GM15510 (cell line): Measurements from ENCODE around the gene CASP10.

ENCODE experiments used
- POLR2A ChIP-seq: IDR thresholded peaks from 3 replicates; pipeline ENCODE4 v1.6.1; 2011; ENCODE audit warnings: borderline replicate concordance; ENCODE audit not compliant: insufficient read length; ENCODE audit errors: extremely low read depth

The CASP10 gene, protein sequence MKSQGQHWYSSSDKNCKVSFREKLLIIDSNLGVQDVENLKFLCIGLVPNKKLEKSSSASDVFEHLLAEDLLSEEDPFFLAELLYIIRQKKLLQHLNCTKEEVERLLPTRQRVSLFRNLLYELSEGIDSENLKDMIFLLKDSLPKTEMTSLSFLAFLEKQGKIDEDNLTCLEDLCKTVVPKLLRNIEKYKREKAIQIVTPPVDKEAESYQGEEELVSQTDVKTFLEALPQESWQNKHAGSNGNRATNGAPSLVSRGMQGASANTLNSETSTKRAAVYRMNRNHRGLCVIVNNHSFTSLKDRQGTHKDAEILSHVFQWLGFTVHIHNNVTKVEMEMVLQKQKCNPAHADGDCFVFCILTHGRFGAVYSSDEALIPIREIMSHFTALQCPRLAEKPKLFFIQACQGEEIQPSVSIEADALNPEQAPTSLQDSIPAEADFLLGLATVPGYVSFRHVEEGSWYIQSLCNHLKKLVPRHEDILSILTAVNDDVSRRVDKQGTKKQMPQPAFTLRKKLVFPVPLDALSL

DNA sequence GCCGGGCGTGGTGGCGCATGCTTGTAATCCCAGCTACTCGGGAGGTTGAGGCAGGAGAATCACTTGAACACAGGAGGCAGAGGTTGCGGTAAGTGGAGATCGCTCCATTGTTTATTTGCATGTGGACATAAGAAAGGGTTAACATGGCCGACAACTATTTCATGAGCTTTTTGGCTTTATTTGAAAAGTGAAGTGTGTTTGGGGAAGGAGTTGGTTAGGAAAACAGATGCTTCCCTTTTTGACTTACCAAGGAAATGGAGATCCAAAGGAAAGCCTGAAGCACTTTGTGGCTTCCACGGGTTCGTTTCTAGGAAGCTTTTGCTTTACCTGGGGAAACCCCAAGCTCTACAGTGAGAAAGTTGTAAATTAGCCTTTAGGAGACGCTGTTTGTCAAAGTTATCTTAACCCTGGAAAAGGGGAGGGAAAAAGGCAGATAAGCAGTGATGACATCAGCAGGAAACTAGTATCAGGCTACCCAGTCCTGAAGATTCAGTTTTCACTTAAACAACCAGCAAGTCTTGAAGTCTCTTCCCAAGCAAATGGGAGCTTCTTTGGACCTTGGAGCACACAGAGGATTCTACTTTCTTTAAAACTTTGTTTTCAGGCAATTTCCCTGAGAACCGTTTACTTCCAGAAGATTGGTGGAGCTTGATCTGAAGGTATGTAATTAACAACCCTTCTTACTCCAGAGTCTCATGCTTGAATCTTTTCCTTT is at the start of gene CASP10:
TSS of gene CASP10 (plus strand) at position 492 of the 715 bp plus-strand sequence. CDS start 2,637 bp downstream, outside the sequence.
- peak; percentile 35 for TF ChIP-seq POLR2A

DNA sequence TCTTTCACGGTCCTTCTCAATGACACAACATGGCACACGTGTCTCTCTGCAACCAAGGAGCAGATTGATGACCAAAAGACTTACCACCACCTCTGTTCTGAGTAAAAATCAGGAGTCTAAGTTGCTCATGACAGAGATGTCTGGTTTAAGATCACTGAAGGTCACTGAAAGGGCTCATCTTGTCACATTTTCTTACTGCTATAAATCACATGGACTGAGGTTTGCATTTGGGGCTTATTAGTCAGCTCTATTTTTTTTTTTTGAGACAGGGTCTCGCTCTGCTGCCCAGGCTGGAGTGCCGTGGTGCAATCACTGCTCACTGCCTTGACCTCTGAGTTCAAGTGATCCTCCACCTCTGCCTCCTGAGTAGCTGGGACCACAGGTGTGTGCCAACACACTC is 47.6 kb upstream of the CASP10 start:
- TF ChIP-seq POLR2A = no peak

DNA sequence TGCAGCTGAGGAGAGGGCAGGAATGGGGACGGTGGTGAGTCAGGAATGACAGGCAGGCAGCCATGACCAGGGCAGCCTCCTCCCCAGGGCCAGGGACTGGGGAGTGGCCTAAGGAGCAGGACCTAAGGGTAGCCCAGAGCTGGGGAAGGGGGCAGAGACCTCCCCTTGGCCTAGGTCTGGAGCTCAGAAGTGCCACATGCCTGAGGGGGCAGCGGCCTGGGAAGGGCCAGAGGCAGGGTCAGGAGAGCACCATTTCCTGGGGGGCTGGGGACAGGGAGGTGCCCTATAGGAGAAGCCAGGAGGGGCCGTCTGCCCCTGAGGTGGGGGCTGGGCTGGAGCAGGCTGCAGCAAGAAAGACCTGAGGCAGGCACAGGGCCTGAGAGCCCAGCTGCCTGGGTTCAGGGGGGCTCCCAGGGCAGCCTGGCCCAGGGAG is 46.0 kb upstream of the CASP10 start:
- no peak for TF ChIP-seq POLR2A

DNA sequence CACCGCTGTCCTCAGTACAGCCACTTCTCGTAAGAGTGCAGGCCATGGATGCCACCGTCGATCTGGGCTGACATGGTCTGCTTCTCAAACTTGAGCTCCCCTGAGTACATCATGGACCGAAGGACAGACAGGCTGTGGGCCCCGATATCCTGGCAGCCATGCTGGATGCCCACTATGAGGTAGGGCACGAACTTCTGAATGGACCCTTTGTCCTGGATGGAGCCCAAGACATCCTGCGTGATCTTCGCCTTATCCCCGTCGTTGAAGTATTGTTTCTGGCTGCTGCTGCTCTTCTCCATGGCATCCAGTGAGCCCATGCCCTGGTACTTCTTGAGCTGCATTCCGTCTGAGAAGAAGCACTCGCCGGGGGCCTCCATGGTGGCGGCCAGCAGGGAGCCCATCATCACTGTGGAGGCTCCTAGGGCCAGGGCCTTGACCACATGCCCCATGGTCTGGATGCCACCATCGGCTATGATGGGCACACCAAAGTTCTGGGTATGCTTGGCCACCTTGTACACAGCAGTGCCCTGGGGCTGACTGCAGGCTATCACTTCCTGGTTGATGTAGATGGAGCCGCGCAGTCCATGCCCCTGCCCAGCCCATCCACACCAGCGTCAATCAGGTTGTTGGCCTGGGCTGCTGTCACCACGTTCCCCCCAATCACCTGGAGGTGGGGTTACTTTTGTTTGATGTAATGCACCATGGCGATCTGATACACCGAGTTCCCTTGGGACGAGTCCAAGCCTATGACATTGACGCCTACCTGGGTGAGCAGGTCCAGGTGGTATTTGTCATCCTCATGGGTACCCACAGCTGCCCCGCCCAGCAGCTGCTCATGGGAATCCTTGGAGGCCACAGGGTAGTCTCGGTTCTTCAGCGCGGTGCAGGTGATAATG is 45.2 kb upstream of the CASP10 start:
- TF ChIP-seq POLR2A = no peak

DNA sequence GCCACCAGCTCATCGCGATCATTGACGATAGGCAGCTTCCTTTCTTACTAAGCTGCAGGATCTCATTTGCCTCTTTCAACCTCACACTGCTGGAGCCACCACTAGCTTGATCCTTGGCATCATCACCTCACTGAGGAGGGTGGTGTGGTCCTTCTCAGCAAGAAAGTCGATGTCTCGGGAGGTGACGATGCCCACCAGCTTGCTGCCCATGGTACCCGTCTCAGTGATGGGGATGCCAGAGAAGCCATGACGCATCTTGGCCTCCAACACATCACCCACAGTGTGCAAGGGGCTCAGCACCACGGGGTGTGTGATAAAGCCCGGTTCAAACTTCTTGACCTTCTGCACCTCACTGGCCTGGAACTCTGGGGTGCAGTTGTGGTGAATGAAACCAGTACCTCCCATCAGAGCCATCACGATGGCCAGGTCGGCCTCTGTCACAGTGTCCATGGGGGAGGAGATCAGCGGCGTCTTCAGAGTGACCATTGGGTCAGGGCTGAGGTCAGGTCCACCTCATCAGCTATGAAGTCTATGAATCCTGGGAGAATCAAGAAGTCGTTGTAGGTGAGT is 44.5 kb upstream of the CASP10 start:
- TF ChIP-seq POLR2A = no peak

DNA sequence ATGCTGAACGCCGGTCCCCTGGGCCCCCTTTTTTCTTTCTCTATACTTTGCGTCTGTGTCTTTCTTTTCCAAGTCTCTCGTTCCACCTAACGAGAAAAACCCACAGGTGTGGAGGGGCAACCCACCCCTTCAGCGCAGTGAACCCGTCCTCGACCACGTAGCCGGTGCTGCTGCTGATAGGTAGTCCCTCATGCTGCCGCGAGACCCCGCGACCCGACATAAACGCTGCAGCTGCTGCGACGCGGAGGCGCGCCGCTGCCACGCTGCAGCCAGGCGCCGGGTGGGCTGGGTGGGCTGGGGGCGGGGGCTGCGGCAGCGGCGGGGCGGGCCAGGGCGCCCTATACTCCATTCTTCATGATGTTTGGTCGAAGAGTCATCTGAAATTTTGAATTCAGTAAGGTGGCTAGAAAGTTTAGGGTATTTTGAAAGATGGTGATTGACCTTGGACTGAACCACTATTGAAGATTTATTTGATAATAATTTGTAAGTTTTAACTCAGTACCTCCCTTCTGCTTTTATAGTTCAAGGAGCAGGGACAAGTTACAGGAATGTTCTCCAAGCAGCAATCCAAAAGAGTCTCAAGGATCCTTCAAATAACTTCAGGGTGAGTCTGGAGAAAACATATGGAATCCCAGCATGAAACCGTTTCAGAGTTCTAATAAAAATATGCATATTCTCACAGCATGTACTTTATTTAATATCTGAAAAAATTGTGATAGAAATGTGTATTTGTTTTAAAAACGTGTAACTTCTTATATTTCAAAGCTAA is 42.9 kb upstream of the CASP10 start:
- no peak for TF ChIP-seq POLR2A

DNA sequence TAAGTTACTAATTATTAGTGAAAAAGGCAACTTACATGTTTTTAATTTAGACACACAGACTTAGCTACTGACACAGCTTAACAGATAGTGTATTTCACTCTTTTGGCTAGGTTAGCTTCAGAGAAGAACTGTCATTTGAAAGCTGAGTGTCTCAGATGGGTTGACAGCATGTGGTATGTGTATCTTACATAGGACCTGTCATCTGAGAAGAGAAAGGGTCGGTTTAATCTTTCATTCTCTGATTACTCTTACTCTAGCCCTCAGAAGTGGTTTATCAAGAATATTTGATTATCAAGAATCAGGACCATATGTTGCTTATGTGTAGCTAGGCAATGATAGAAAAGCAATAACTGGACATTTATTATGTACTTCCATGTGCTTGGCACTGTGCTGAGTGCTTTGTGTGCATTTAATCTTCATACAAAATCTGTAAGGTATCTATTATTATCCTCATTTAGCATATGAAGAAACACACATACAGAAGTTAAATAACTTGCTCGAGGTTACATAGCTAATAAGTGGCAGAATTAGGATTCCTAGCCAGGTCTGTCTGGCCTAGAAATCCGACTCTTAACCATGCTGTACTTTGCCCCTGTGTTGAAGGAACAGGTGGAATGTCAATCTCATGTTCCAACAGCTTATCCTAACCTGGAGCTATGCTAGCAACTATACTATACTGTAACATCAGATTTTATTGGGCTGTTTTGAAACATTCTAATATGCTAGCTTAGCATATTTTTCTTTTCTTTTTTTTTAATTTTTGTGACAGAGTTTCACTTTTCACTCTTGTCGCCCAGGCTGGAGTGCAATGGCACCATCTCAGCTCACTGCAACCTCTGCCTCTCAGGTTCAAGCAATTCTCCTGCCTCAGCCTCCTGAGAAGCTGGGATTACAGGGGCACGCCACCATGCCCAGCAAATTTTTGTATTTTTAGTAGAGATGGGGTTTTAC is 38.6 kb upstream of the CASP10 start:
- no peak for TF ChIP-seq POLR2A

DNA sequence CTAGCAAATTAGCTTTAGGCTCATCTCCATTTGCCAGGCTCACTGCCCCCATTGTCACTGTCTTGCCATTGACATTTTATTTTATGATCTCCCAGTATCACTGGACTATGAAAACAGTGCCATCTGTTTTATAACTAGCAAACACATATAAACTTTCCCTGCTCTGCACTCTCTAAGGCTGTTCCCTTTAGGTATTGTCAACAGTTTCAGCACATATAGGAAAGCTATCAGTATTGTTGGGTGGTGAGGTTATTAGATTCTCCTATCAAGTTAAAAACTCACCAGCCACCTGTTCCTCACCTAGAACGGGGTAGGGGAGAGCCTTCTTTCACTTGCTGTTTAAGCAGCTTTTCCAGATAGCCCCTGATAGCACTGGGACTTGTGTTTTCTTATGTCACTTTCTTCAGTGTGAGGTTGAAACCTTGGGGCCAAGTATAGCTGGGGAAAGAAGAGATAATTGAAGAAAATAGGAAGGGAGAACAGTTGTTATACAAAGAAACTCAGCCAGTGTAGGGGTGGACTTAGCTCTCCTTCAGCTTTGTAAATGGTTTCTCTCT is 34.4 kb upstream of the CASP10 start:
- no peak for TF ChIP-seq POLR2A

DNA sequence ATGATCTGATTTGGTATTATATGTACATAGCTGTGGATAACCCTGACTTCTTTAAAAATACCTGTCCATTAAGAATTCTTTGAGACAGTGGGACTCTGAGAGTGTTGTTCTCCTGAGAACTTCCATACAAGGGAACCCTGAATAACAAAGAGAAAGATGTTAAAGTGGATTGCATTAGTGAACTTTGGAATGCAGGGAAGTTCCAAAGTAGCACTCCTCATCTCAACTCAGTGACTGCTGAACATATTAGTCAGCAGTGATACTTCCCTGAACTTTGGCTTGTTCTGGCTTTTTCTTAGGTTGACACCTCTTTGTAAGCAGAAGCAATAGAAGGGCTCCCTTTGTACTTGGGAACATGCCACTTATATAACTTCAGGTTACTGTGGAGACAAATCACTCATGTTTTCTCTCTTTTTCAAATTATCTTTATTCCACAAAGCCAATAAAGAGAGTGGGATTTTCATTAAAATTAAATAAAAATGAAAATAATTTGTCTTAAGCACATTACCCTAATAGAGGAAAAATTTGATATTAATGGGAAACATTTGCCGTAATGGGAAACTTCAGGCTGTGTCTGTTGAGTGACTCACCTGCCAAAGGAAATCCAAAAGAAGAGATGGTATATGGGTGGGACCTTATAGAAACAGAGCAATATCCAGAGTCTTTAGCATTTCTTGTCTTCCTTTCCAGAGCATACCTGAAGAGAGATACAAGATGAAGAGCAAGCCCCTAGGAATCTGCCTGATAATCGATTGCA is 33.7 kb upstream of the CASP10 start:
- TF ChIP-seq POLR2A = no peak

DNA sequence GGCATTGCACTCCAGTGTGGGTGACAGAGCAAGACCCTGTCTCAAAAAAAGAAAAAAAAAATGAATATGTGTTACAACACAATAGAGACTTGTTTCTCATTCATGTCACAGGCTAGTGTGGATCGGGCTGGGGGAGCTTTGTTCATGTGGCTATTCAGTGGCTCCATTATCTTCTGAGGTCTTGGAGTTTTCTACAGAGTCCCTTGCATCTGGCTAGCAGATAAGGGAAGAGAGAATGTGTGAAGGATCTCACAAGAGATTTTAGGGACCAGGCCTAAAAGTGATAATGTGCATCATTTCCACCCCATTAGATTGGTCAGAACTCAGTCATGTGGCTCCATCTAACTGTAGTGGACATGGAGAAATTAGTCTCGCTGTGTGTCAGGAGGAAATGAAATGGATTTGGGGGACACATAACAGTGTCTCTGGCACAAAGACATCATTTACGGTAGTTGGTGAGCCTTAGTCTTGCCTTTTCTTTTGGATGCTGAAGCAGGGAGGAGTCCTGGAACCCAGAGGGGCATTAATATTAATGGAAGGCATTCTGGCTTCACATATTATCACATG is 32.4 kb upstream of the CASP10 start:
- TF ChIP-seq POLR2A = no peak
